Endothelial cell of umbilical vein (primary cell): ENCODE measurements around the gene SLC4A2. TPM values are rescaled to one million over a fixed set of nuclear protein-coding genes. Genes with fewer than 3 reads are reported as not detected.

Source experiments
- BruUV-seq: library from RNA; stranded (reverse); fragments of 400-500 nt; replicated peaks from 2 replicates; lab custom pipeline; 2021; lab: Mats Ljungman, UMichigan
- CTCF ChIA-PET: fragments of 300-600, 350-600 bp; sonication (Branson Sonifier 250); formaldehyde crosslinking; loops from one replicate; lab custom pipeline; 2021; ENCODE audit warnings: antibody characterized with exemption, inconsistent platforms; lab: Charles Lee
- POLR2A ChIA-PET: fragments of 300-600, 350-600 bp; sonication (Branson Sonifier 250); formaldehyde crosslinking; loops from one replicate; lab custom pipeline; 2021; ENCODE audit warnings: antibody characterized with exemption, inconsistent platforms; lab: Charles Lee
- DNase-seq: peaks from one replicate; pipeline ENCODE4 v3.0.0-alpha.2; 2011; ENCODE audit warnings: low read depth, low spot score
- FAIRE-seq: peaks from 2 replicates; lab custom pipeline; 2011; peaks lifted over from hg19 to GRCh38; lab: Jason Lieb, UNC
- H2AFZ ChIP-seq: 2 replicates; pipeline ENCODE4 v1.6.0; 2012; ENCODE audit warnings: low read depth, low read length, control low read depth, inconsistent platforms
- H3K27ac ChIP-seq: 2 replicates; pipeline ENCODE4 v1.5.1; 2011; ENCODE audit warnings: low read depth, mild to moderate bottlenecking, control low read depth, low read length, moderate library complexity; ENCODE audit not compliant: insufficient read depth
- H3K27me3 ChIP-seq, 2 experiments: 2 replicates each; pipeline versions ENCODE4 v1.6.0 to v1.6.1; 2011; ENCODE audit warnings: low read length in 2 of 2, mixed read lengths in 1 of 2; ENCODE audit not compliant: control insufficient read depth in 2 of 2, insufficient read depth in 2 of 2
- H3K36me3 ChIP-seq, 2 experiments: 2 replicates in 1 of 2; 3 replicates in 1 of 2; pipeline ENCODE4 v1.5.1; 2011; ENCODE audit warnings: low read length in 2 of 2, mild to moderate bottlenecking in 1 of 2, moderate library complexity in 1 of 2; ENCODE audit not compliant: control insufficient read depth in 2 of 2, insufficient read depth in 2 of 2; ENCODE audit errors: extremely low read depth in 1 of 2
- H3K4me1 ChIP-seq: 3 replicates; pipeline ENCODE4 v1.5.1; 2011; ENCODE audit warnings: mild to moderate bottlenecking, low read length; ENCODE audit not compliant: control insufficient read depth, insufficient read depth; ENCODE audit errors: extremely low read depth
- H3K4me2 ChIP-seq: 2 replicates; pipeline ENCODE4 v1.6.1; 2011; ENCODE audit warnings: low read length, control low read depth, mixed read lengths; ENCODE audit not compliant: insufficient read depth
- H3K4me3 ChIP-seq, 3 experiments: fragments of 200-600 bp in 1 of 3; sonication (generic), shearing (Covaris generic) in 1 of 3; replicated peaks in 1 of 3; 2 replicates each; pipeline ENCODE4 v1.5.1; 2011 to 2016; ENCODE audit warnings: control low read depth in 3 of 3, low read length in 3 of 3, mild to moderate bottlenecking in 2 of 3, inconsistent platforms in 1 of 3, low read depth in 1 of 3, moderate library complexity in 1 of 3; ENCODE audit not compliant: insufficient read depth in 1 of 3
- H3K79me2 ChIP-seq: 2 replicates; pipeline ENCODE4 v1.6.0; 2012; ENCODE audit warnings: low read length, inconsistent platforms; ENCODE audit not compliant: control insufficient read depth, insufficient read depth
- H3K9ac ChIP-seq: replicated peaks from 2 replicates; pipeline ENCODE3; 2011; ENCODE audit warnings: low read length, control low read depth; ENCODE audit not compliant: insufficient read depth; ENCODE audit errors: extremely low read depth
- H3K9me1 ChIP-seq: replicated peaks from 3 replicates; pipeline ENCODE4 v1.6.0; 2011; ENCODE audit warnings: mild to moderate bottlenecking, low read length; ENCODE audit not compliant: control insufficient read depth, insufficient read depth; ENCODE audit errors: extremely low read depth
- H3K9me3 ChIP-seq: replicated peaks from 2 replicates; pipeline ENCODE4 v1.5.1; 2012; ENCODE audit warnings: low read length, inconsistent platforms; ENCODE audit not compliant: control insufficient read depth, insufficient read depth
- H4K20me1 ChIP-seq: replicated peaks from 2 replicates; pipeline ENCODE3; 2011; ENCODE audit warnings: mild to moderate bottlenecking, low read length; ENCODE audit not compliant: control insufficient read depth, insufficient read depth; ENCODE audit errors: extremely low read depth
- CTCF ChIP-seq, 2 donors: IDR thresholded peaks; 1 replicate in 1 of 2; 2 replicates in 1 of 2; pipeline ENCODE4 v1.5.1; 2011; ENCODE audit warnings: low read length in 2 of 2, mild to moderate bottlenecking in 2 of 2, moderate library complexity in 2 of 2, control low read depth in 1 of 2, inconsistent platforms in 1 of 2, low read depth in 1 of 2; ENCODE audit not compliant: insufficient read depth in 1 of 2; ENCODE audit errors: extremely low read depth in 1 of 2
- EZH2 ChIP-seq: IDR thresholded peaks from 2 replicates; pipeline ENCODE4 v1.6.1; 2012; ENCODE audit warnings: borderline replicate concordance, low read depth, mild to moderate bottlenecking, moderate library complexity, low read length, inconsistent platforms; ENCODE audit not compliant: severe bottlenecking
- FOS ChIP-seq: IDR thresholded peaks from 2 replicates; pipeline ENCODE4 v1.6.1; 2011; ENCODE audit warnings: mild to moderate bottlenecking, low read length, moderate library complexity, borderline replicate concordance; ENCODE audit not compliant: insufficient read depth
- GATA2 ChIP-seq: IDR thresholded peaks from 2 replicates; pipeline ENCODE4 v1.7.0; 2011; ENCODE audit warnings: low read depth, mild to moderate bottlenecking, moderate library complexity, mixed read lengths, low read length; ENCODE audit not compliant: insufficient read length, insufficient read depth
- JUN ChIP-seq: IDR thresholded peaks from 2 replicates; pipeline ENCODE4 v1.6.1; 2011; ENCODE audit warnings: borderline replicate concordance, low read depth; ENCODE audit not compliant: insufficient read length, insufficient read depth
- MYC ChIP-seq: IDR thresholded peaks from one replicate; pipeline ENCODE4 v1.6.1; 2011; ENCODE audit warnings: mild to moderate bottlenecking, low read depth, low read length
- POLR2A ChIP-seq: IDR thresholded peaks from 2 replicates; pipeline ENCODE4 v1.6.1; 2012; ENCODE audit warnings: low read depth, mild to moderate bottlenecking, control low read depth, low read length
- POLR2AphosphoS5 ChIP-seq: IDR thresholded peaks from 2 replicates; pipeline ENCODE4 v1.6.1; 2012; ENCODE audit warnings: low read depth, mild to moderate bottlenecking, control low read depth, low read length, moderate library complexity; ENCODE audit not compliant: insufficient read depth
- dilution Hi-C: fragments of 300-500 bp; cut with MboI; formaldehyde crosslinking; loops from one replicate; pipeline ENCODE4 v1.15.0; 2019; ENCODE audit warnings: low sequenced_read_pairs; ENCODE audit not compliant: extremely low pct_ligation_motif_present
- intact Hi-C: fragments of 100-400 bp; cut with micrococcal nuclease; formaldehyde crosslinking; loops from one replicate; pipeline ENCODE4 v1.10.0; 2022
- polyA plus RNA-seq, 4 experiments: library from polyadenylated mRNA; depleted of rRNA in 3 of 4; stranded (reverse) in 3 of 4; unstranded in 1 of 4; fragments of >200 nt; gene quantifications; 2 replicates each; pipeline versions ENCODE4 v1.2.1 to v1.2.3, GENCODE V29; 2011 to 2012; ENCODE audit warnings: missing spikeins in 1 of 4
- total RNA-seq: library from RNA; stranded (reverse); gene quantifications from 2 replicates; pipeline ENCODE4 v1.2.3, GENCODE V29; 2021
- TF ChIP-seq, protein P1 (sequence below): IDR thresholded peaks from 2 replicates; pipeline ENCODE4 v1.6.1; 2011; ENCODE audit not compliant: insufficient read depth, insufficient read length

Gene SLC4A2
- total and polyA plus RNA-seq, 2 donors (not counting 3 experiments of a cell fraction or from before 2014, with no cell fraction given): 108 to 172 TPM

- no peaks in the 10 kb centered on the region for H3K9me1 ChIP-seq
- peaks cover 0 to 17% of the 10 kb centered on the region in 2 experiments for H3K36me3 ChIP-seq
- no peaks in the 10 kb centered on the region for H3K27me3 ChIP-seq
- no peak for FAIRE-seq
- BruUV-seq: no TSS peak
- H3K4me3 ChIP-seq: no peak overlapping the region
- TF ChIP-seq GATA2 (no peak), POLR2A (no peak), MYC (no peak), EZH2 (no peak), JUN (no peak), POLR2AphosphoS5 (no peak)
- DNase-seq: no peak
- POLR2A ChIA-PET: no interaction called here
- H3K4me1 ChIP-seq: peaks cover 10% of the 10 kb centered on the region
- H3K79me2 ChIP-seq: no peaks in the 10 kb centered on the region
- CTCF ChIA-PET: interaction anchor here (1.1 to 1.7 kb wide), 2 partner anchors 15 to 91 kb away, joined by 5 to 8 read pairs; no protein-coding TSS in a partner anchor
- no peak overlapping the region for H2AFZ ChIP-seq
- intact Hi-C loops: no loop called here
- H3K27ac ChIP-seq: no peak overlapping the region
- H3K4me2 ChIP-seq: no peak overlapping the region
- H4K20me1 ChIP-seq: no peaks in the 10 kb centered on the region
- dilution Hi-C loops: no loop called here
- no peaks in the 10 kb centered on the region for H3K9me3 ChIP-seq
- H3K9ac ChIP-seq: no peak overlapping the region
Measured at GRCh38 chr7:151032936-151033863, 26.2 kb upstream of the SLC4A2 start.

- Histone ChIP-seq H2AFZ (no peak overlapping the region), H3K9me3 (no peaks in the 10 kb centered on the region), H3K36me3 (peaks cover 0 to 17% of the 10 kb centered on the region in 2 experiments), H3K4me3 (no peak overlapping the region), H3K27ac (no peak overlapping the region), H3K9me1 (no peaks in the 10 kb centered on the region), H3K4me2 (no peak overlapping the region), H3K79me2 (no peaks in the 10 kb centered on the region), H3K9ac (no peak overlapping the region), H3K27me3 (no peaks in the 10 kb centered on the region), H4K20me1 (no peaks in the 10 kb centered on the region), H3K4me1 (peaks cover 13% of the 10 kb centered on the region)
- CTCF ChIA-PET: interaction anchor here (1.7 kb wide), 1 partner anchor 90 kb away, joined by 5 read pairs; no protein-coding TSS in a partner anchor
- no peak for FAIRE-seq
- POLR2A ChIA-PET: no interaction called here
- TF ChIP-seq FOS: no peak
- TF ChIP-seq CTCF (IDR thresholded peaks at IDR 0.05; ENCODE audit: extremely low read depth in 1 of 2, insufficient read depth in 1 of 2, low read depth in 1 of 2, low read length in 2 of 2): no peak
- no peak for TF ChIP-seq GATA2
- no peak for TF ChIP-seq JUN
- TF ChIP-seq, protein P1, sequence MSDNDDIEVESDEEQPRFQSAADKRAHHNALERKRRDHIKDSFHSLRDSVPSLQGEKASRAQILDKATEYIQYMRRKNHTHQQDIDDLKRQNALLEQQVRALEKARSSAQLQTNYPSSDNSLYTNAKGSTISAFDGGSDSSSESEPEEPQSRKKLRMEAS: no peak
- no peak for TF ChIP-seq POLR2AphosphoS5
- TF ChIP-seq POLR2A: no peak
- TF ChIP-seq EZH2: no peak
- TF ChIP-seq MYC: no peak
- dilution Hi-C loops: no loop called here
- BruUV-seq: no TSS peak
- DNase-seq: no peak
- intact Hi-C loops: no loop called here
Measured at GRCh38 chr7:151033864-151034249, 25.5 kb upstream of the SLC4A2 start.
